ENCODE results near the gene RUVBL2.
"Not testable (repeated sequence)": the region's sequence is repeated elsewhere in the genome, so short reads cannot be mapped to it uniquely, and the experiment has no call there.

DNA sequence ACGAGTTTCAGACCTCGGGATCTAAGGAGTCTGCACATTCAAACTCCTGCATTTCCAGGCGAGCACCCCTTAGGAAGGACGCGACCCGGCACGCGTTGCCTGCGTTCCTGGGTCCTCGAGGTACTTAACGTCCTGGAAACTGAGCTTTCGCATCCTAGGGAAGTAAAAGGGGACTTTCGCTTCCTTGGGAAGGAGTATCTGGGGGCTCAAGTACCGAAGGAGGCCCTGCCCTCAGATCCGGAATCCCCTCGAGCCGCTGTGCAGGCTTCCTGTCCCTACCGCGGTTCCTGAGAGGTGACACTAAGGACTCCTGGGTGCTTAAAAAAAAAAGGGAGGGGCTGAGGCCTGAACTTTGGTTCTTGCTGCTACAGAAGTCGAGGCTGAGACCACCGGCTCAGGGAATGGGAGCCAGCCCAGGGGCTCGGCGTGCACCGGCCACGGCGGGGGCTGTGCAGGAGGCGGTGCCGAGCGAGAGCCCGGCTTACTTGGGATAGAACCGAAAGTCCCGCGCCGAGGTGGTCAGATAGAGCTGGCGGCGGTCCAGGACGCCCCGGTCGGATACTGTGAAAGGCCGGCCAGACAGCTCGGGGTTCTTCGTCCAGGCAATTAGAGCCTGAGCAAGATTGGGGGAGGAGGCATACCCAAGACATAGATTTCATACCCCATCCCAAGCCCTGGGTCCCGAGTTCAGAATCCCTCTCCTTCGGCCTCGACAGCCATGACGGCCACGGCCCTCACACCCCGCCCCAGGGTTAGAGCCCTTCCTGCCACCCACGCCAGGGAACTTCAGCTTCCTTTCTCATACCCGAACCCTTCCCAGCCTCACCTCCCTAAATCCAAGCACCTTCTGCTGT is 24.9 kb downstream of the RUVBL2 start:
- TF ChIP-seq SPI1 (IDR thresholded peaks at IDR 0.05; ENCODE audit: borderline replicate concordance, low read depth): not testable (repeated sequence)
- TF ChIP-seq, protein P1, sequence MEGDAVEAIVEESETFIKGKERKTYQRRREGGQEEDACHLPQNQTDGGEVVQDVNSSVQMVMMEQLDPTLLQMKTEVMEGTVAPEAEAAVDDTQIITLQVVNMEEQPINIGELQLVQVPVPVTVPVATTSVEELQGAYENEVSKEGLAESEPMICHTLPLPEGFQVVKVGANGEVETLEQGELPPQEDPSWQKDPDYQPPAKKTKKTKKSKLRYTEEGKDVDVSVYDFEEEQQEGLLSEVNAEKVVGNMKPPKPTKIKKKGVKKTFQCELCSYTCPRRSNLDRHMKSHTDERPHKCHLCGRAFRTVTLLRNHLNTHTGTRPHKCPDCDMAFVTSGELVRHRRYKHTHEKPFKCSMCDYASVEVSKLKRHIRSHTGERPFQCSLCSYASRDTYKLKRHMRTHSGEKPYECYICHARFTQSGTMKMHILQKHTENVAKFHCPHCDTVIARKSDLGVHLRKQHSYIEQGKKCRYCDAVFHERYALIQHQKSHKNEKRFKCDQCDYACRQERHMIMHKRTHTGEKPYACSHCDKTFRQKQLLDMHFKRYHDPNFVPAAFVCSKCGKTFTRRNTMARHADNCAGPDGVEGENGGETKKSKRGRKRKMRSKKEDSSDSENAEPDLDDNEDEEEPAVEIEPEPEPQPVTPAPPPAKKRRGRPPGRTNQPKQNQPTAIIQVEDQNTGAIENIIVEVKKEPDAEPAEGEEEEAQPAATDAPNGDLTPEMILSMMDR (IDR thresholded peaks at IDR 0.05; ENCODE audit: insufficient read depth, low read length): not testable (repeated sequence)
